D721Med (cell line): ENCODE measurements around the gene NFIC.

ENCODE experiments used
- DNase-seq: peaks from one replicate; pipeline ENCODE4 v3.0.0; 2011; ENCODE audit warnings: low spot score; ENCODE audit not compliant: insufficient read length
- FAIRE-seq: peaks from 2 replicates; lab custom pipeline; 2011; peaks lifted over from hg19 to GRCh38; lab: Jason Lieb, UNC
- TF ChIP-seq, protein P1 (sequence below): IDR thresholded peaks from 2 replicates; pipeline ENCODE4 v1.5.1; 2012; ENCODE audit warnings: mild to moderate bottlenecking, control low read depth; ENCODE audit not compliant: insufficient read depth; ENCODE audit errors: missing control alignments

NFIC gene

GRCh38 chr19:3467437-3468198 lies 101.2 kb downstream of the NFIC start:
- DNase-seq (no peak), FAIRE-seq (no peak)

GRCh38 chr19:3468211-3468610 lies 101.8 kb downstream of the NFIC start:
- FAIRE-seq, result no peak
- TF ChIP-seq, protein P1, sequence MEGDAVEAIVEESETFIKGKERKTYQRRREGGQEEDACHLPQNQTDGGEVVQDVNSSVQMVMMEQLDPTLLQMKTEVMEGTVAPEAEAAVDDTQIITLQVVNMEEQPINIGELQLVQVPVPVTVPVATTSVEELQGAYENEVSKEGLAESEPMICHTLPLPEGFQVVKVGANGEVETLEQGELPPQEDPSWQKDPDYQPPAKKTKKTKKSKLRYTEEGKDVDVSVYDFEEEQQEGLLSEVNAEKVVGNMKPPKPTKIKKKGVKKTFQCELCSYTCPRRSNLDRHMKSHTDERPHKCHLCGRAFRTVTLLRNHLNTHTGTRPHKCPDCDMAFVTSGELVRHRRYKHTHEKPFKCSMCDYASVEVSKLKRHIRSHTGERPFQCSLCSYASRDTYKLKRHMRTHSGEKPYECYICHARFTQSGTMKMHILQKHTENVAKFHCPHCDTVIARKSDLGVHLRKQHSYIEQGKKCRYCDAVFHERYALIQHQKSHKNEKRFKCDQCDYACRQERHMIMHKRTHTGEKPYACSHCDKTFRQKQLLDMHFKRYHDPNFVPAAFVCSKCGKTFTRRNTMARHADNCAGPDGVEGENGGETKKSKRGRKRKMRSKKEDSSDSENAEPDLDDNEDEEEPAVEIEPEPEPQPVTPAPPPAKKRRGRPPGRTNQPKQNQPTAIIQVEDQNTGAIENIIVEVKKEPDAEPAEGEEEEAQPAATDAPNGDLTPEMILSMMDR, result no peak
- DNase-seq, result no peak

More at GRCh38 chr19:3467437-3468198, 101.2 kb downstream of the NFIC start:
- TF ChIP-seq, protein P1, result no peak

DNA sequence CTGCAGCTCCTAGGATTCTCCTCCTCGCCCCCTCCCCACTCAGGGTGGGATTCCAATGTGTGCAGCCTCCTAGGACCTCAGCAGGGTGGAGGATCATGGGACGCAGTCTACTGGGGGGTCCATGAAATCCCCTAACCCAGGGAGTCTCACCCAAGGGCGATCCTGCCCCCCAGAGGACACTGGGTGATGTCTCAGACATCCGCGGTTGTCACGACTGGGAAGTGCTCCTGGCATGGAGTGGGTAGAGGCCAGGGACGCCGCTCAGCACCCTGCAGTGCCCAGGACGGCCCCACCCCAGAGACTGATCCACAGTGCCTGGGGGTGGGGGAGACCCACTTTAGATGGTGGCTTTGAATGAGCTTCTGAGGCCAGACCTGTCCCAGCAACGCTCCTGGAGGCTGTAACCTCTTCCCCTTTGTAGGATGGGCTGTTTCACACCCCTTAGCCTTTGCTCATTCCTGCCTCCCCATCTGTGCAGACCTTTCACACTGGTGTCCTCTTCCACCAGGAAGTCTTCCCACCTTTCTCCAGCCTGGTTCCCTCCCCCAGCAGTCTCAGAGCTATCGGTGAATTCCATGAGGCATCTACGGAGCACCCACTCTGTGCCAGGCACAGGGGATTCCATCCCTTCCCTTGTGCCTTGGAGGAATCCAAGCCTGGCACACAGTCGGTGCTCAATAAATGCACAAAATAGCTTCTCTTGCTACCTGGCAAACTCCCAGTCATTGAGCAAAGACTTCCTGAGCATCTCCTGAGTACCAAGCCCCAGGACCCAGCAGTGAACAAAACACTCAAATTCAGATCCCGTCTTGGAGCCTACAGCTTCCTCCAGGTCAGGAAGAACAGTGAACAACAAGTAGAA lies 103.5 kb downstream of the NFIC start:
- no peak for DNase-seq
- TF ChIP-seq, protein P1, result no peak
- FAIRE-seq, result no peak

DNA sequence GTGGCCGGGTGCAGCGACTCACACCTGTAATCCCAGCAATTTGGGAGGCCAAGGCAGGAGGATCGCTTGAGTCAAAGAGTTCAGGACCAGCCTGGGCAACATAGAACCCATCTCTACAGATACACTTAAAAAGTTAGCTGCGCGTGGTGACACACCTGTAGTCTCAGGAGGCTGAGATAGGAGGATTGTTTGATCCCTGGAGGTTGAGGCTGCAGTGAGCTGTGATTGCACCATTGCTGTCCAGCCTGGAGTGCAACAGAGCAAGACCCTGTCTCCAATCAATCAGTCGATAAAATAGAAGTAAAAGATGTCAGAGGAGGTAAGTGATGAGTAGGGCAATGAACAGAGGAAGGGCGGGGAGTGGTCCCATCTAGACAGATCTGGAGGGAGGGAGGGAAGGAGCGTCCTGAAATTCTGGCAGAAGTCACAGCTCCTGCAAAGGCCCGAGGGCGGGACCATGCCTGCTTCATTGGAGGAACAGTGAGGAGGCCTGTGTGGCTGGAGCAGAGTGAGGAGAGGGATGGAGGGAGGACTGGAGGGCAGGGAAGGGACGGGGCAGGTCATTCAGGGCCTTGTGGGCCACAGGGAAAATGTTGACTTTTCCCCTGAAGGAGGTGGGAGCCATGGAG lies 104.2 kb downstream of the NFIC start:
- TF ChIP-seq, protein P1, result no peak
- FAIRE-seq, result no peak
- no peak for DNase-seq

GRCh38 chr19:3471954-3472655 lies 105.7 kb downstream of the NFIC start:
- TF ChIP-seq, protein P1, result peak; percentile 61
- FAIRE-seq (no peak), DNase-seq (no peak)

DNA sequence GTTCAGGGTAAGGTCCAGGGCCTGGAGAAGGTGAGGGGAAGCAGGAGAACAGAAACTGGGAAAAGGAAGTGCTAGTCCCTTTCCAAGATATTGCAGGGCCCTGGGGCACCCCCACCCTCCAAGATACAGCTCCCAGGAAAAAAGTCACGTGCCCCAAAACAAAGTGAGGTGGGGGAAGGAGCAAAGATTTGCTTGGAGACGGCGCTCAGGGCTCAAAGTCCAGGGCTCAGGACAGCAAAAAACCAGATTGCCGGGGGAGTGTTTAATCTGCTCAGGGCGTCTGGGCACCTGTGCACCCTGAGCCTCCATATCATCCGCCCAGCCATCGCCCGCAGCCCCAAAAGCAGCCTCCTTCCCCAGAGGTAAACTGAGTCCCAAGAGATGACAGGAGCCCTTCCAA lies 107.6 kb downstream of the NFIC start:
- DNase-seq (no peak), FAIRE-seq (no peak)
- TF ChIP-seq, protein P1, result no peak
